ENCODE data around the gene RSPRY1. TPM values are rescaled to one million over a fixed set of nuclear protein-coding genes. Genes with fewer than 3 reads are reported as not detected.

The RSPRY1 gene
- polyA plus RNA-seq, 1 experiment = 63.8 TPM

GRCh38 chr16:57148481-57148880, 37.6 kb upstream of the RSPRY1 start:
- DNase-seq (ENCODE audit: low read depth, low spot score) = no peak
- no peaks in the 10 kb centered on the region for H3K9me3 ChIP-seq (ENCODE audit: control insufficient read depth, insufficient read depth, low read length)
- TF ChIP-seq CTCF (IDR thresholded peaks at IDR 0.05; ENCODE audit: low read depth, low read length) = no peak
- POLR2A ChIA-PET = interaction anchor here (0.6 kb wide), 1 partner anchor 61 kb away, joined by 7 read pairs; no protein-coding TSS in a partner anchor
- H3K27me3 ChIP-seq (ENCODE audit: control insufficient read depth, insufficient read depth, low read length) = no peaks in the 10 kb centered on the region
- CTCF ChIA-PET = interaction anchor here (0.8 kb wide), 1 partner anchor 65 kb away, joined by 5 read pairs; no protein-coding TSS in a partner anchor
- no peak overlapping the region for H3K4me3 ChIP-seq (ENCODE audit: low read depth, low read length)
- no peak overlapping the region for H3K27ac ChIP-seq (ENCODE audit: low read depth, low read length)

GRCh38 chr16:57149391-57149790, 36.7 kb upstream of the RSPRY1 start:
- ChIA-PET POLR2A (interaction anchor here (1.1 kb wide), 1 partner anchor 134 kb away, joined by 3 read pairs; no protein-coding TSS in a partner anchor), CTCF (interaction anchor here (0.8 to 1.1 kb wide), 2 partner anchors 58 to 66 kb away, joined by 3 to 5 read pairs; no protein-coding TSS in a partner anchor)
- TF ChIP-seq CTCF (IDR thresholded peaks at IDR 0.05; ENCODE audit: low read depth, low read length) = no peak
- Histone ChIP-seq H3K27ac (ENCODE audit: low read depth, low read length) (no peak overlapping the region), H3K9me3 (ENCODE audit: control insufficient read depth, insufficient read depth, low read length) (no peaks in the 10 kb centered on the region), H3K4me3 (ENCODE audit: low read depth, low read length) (no peak overlapping the region), H3K27me3 (ENCODE audit: control insufficient read depth, insufficient read depth, low read length) (no peaks in the 10 kb centered on the region)
- DNase-seq (ENCODE audit: low read depth, low spot score) = no peak

GRCh38 chr16:57150682-57151330, 35.3 kb upstream of the RSPRY1 start:
- TF ChIP-seq CTCF (IDR thresholded peaks at IDR 0.05; ENCODE audit: low read depth, low read length) = no peak
- no peak overlapping the region for H3K27ac ChIP-seq (ENCODE audit: low read depth, low read length)
- DNase-seq (ENCODE audit: low read depth, low spot score) = no peak
- no peak overlapping the region for H3K4me3 ChIP-seq (ENCODE audit: low read depth, low read length)
- POLR2A ChIA-PET = interaction anchor here (1.2 kb wide), 1 partner anchor 60 kb away, joined by 3 read pairs; no protein-coding TSS in a partner anchor
- CTCF ChIA-PET = interaction anchor here (3.7 kb wide), 1 partner anchor 58 kb away, joined by 15 read pairs; the partner anchor contains the start of gene CPNE2
- no peaks in the 10 kb centered on the region for H3K9me3 ChIP-seq (ENCODE audit: control insufficient read depth, insufficient read depth, low read length)
- no peaks in the 10 kb centered on the region for H3K27me3 ChIP-seq (ENCODE audit: control insufficient read depth, insufficient read depth, low read length)

GRCh38 chr16:57151369-57151768, 34.8 kb upstream of the RSPRY1 start:
- CTCF ChIA-PET = interaction anchor here (1.0 to 3.7 kb wide), 2 partner anchors 59 to 68 kb away, joined by 4 to 15 read pairs; partner anchors contain the start of gene CPNE2
- POLR2A ChIA-PET = interaction anchor here (1.2 kb wide), 1 partner anchor 60 kb away, joined by 3 read pairs; no protein-coding TSS in a partner anchor
- Histone ChIP-seq H3K27me3 (ENCODE audit: control insufficient read depth, insufficient read depth, low read length) (no peaks in the 10 kb centered on the region), H3K4me3 (ENCODE audit: low read depth, low read length) (no peak overlapping the region), H3K9me3 (ENCODE audit: control insufficient read depth, insufficient read depth, low read length) (no peaks in the 10 kb centered on the region), H3K27ac (ENCODE audit: low read depth, low read length) (no peak overlapping the region)
- DNase-seq (ENCODE audit: low read depth, low spot score) = no peak
- TF ChIP-seq CTCF (IDR thresholded peaks at IDR 0.05; ENCODE audit: low read depth, low read length) = no peak
